CD4-positive, alpha-beta memory T cell (primary cell): ENCODE data around the gene SLX9. TPM values are rescaled to one million over a fixed set of nuclear protein-coding genes. Genes with fewer than 3 reads are reported as not detected.

Experiments
- CTCF ChIA-PET: fragments of 350-600 bp; sonication (Branson Sonifier 250); formaldehyde crosslinking; loops from one replicate; lab custom pipeline; 2021; ENCODE audit warnings: inconsistent platforms; ENCODE audit not compliant: partially characterized antibody; lab: Charles Lee
- POLR2A ChIA-PET: fragments of 350-600 bp; sonication (Branson Sonifier 250); formaldehyde crosslinking; loops from one replicate; lab custom pipeline; 2021; ENCODE audit not compliant: partially characterized antibody; lab: Charles Lee
- DNase-seq, 5 donors: peaks; one replicate each; pipeline versions ENCODE4 v3.0.0 to v3.0.0-alpha.2; 2020 to 2022; ENCODE audit warnings: mixed read lengths in 1 of 5
- H3K27ac ChIP-seq: one replicate; pipeline ENCODE4 v1.7.0; 2013; ENCODE audit warnings: low read depth, low read length
- H3K27me3 ChIP-seq: 2 replicates; pipeline ENCODE4 v1.7.0; 2013; ENCODE audit warnings: mild to moderate bottlenecking, low read length, moderate library complexity; ENCODE audit not compliant: insufficient read depth
- H3K36me3 ChIP-seq: 2 replicates; pipeline ENCODE4 v1.7.0; 2013; ENCODE audit warnings: mild to moderate bottlenecking, low read length, moderate library complexity; ENCODE audit not compliant: insufficient read depth
- H3K4me1 ChIP-seq: 2 replicates; pipeline ENCODE4 v1.7.0; 2013; ENCODE audit warnings: mild to moderate bottlenecking, low read length, moderate library complexity; ENCODE audit not compliant: insufficient read depth
- H3K4me3 ChIP-seq, 2 donors: one replicate each; pipeline ENCODE4 v1.7.0; 2013; ENCODE audit warnings: low read length in 2 of 2, mild to moderate bottlenecking in 1 of 2
- H3K9me3 ChIP-seq, 2 donors: one replicate each; pipeline ENCODE4 v1.7.0; 2013; ENCODE audit warnings: low read length in 2 of 2, control low read depth in 1 of 2; ENCODE audit not compliant: control insufficient read depth in 1 of 2
- H3K27ac Mint-ChIP-seq, 7 donors: one replicate each; pipeline ENCODE4 v1.8.0; 2020 to 2021; ENCODE audit warnings: mixed read lengths in 7 of 7, mild to moderate bottlenecking in 6 of 7, inconsistent platforms in 3 of 7, moderate library complexity in 3 of 7
- H3K27me3 Mint-ChIP-seq, 2 donors: one replicate each; pipeline ENCODE4 v1.8.0; 2020 to 2021; ENCODE audit warnings: mixed read lengths in 2 of 2
- H3K36me3 Mint-ChIP-seq, 2 donors: one replicate each; pipeline ENCODE4 v1.8.0; 2020 to 2021; ENCODE audit warnings: mixed read lengths in 2 of 2, inconsistent platforms in 1 of 2, mild to moderate bottlenecking in 1 of 2
- H3K4me1 Mint-ChIP-seq, 4 donors: one replicate each; pipeline ENCODE4 v1.8.0; 2020 to 2021; ENCODE audit warnings: mixed read lengths in 4 of 4, mild to moderate bottlenecking in 1 of 4
- H3K4me3 Mint-ChIP-seq, 8 donors: one replicate each; pipeline ENCODE4 v1.8.0; 2020 to 2021; ENCODE audit warnings: mixed read lengths in 8 of 8, mild to moderate bottlenecking in 7 of 8, moderate library complexity in 6 of 8, inconsistent platforms in 3 of 8
- H3K9me3 Mint-ChIP-seq, 8 donors: one replicate each; pipeline ENCODE4 v1.8.0; 2020 to 2021; ENCODE audit warnings: mixed read lengths in 8 of 8, mild to moderate bottlenecking in 5 of 8, inconsistent platforms in 3 of 8, moderate library complexity in 1 of 8
- intact Hi-C: fragments of 100-400 bp; cut with micrococcal nuclease; formaldehyde crosslinking; loops from one replicate; pipeline ENCODE4 v1.15.1; 2023
- polyA plus RNA-seq, 2 donors: library from polyadenylated mRNA; unstranded; fragments of 300-500 nt; fragmentation: Illumina TruSeq; gene quantifications; one replicate each; pipeline ENCODE4 v1.2.3, GENCODE V29; 2021
- total RNA-seq, 2 experiments: library from RNA; stranded (reverse); gene quantifications; one replicate each; pipeline ENCODE4 v1.2.3, GENCODE V29; 2021

The SLX9 gene
- total and polyA plus RNA-seq, 4 experiments from 2014 or later = 9.4 to 21.6 (median 15.4) TPM

- Histone ChIP-seq H3K27me3 (no peaks in the 10 kb centered on the region), H3K4me1 (no peaks in the 10 kb centered on the region), H3K27ac (no peak overlapping the region), H3K4me3 (no peak overlapping the region), H3K36me3 (no peaks in the 10 kb centered on the region), H3K9me3 (no peaks in the 10 kb centered on the region)
- no peak overlapping the region for H3K27ac Mint-ChIP-seq
- ChIA-PET POLR2A (no interaction called here), CTCF (no interaction called here)
- no peaks in the 10 kb centered on the region for H3K36me3 Mint-ChIP-seq
- intact Hi-C loops = no loop called here
- H3K27me3 Mint-ChIP-seq = peaks cover 0 to 3% of the 10 kb centered on the region in 2 donors
- no peaks in the 10 kb centered on the region for H3K4me1 Mint-ChIP-seq
- DNase-seq = no peak
- no peak overlapping the region for H3K4me3 Mint-ChIP-seq
- H3K9me3 Mint-ChIP-seq = no peaks in the 10 kb centered on the region
Measured at GRCh38 chr21:44998086-44998620, 58.3 kb downstream of the SLX9 start.

DNA sequence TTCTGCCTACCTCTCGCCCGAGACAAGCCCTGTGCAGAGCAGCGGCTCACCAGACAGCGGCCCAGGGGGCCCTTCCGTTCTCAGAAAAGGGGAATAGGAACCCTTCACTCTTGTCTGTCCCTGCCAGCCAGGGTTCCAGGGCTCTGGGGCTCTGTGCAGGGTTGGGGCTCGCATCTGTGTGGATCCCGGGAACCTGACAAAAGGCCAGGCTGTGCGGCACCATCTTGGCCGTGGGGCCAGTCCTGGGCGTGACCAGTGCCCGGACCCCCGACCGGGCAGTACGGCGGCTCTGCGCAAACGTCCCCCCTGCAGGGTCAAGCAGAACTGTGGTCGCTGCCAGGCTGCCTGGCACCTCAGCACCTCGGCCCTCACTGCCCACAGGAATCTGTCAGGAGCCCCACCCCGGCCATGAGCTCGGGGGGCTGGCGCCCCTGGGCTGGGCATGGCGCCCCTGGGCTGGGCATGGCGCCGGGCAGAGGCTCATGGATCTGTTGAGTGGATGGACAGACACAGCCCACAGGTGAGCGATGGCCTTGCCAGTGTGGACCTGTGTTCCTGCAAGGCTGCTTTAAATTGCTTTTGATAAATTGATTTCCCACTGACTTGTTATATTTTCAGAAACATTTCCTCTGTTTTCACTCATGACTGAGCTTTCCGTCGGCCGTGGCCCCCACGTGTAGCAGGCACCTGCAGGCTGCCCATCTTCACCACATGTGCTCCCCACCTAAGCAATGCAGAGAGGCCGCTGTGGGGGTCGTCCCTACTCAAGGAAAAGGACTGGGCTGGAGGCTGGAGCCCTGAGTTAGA, 59.0 kb downstream of the SLX9 start:
- DNase-seq = no peak
- CTCF ChIA-PET = interaction anchor here (1.4 kb wide), 1 partner anchor 140 kb away, joined by 3 read pairs; no protein-coding TSS in a partner anchor
- Histone ChIP-seq H3K4me1 (no peaks in the 10 kb centered on the region), H3K27me3 (no peaks in the 10 kb centered on the region), H3K9me3 (no peaks in the 10 kb centered on the region), H3K4me3 (no peak overlapping the region), H3K36me3 (no peaks in the 10 kb centered on the region), H3K27ac (no peak overlapping the region)
- intact Hi-C loops = no loop called here
- POLR2A ChIA-PET = no interaction called here
- Mint-ChIP-seq H3K4me1 (no peaks in the 10 kb centered on the region), H3K4me3 (no peak overlapping the region), H3K36me3 (no peaks in the 10 kb centered on the region), H3K27me3 (peaks cover 0 to 3% of the 10 kb centered on the region in 2 donors), H3K9me3 (no peaks in the 10 kb centered on the region), H3K27ac (no peak overlapping the region)

- no peaks in the 10 kb centered on the region for H3K9me3 ChIP-seq
- Mint-ChIP-seq H3K27me3 (peaks cover 0 to 3% of the 10 kb centered on the region in 2 donors), H3K9me3 (no peaks in the 10 kb centered on the region), H3K4me3 (no peak overlapping the region), H3K4me1 (no peaks in the 10 kb centered on the region), H3K27ac (no peak overlapping the region), H3K36me3 (no peaks in the 10 kb centered on the region)
- no peaks in the 10 kb centered on the region for H3K36me3 ChIP-seq
- DNase-seq = no peak
- intact Hi-C loops = no loop called here
- ChIA-PET CTCF (interaction anchor here (1.4 kb wide), 1 partner anchor 139 kb away, joined by 3 read pairs; no protein-coding TSS in a partner anchor), POLR2A (no interaction called here)
- no peaks in the 10 kb centered on the region for H3K4me1 ChIP-seq
- no peaks in the 10 kb centered on the region for H3K27me3 ChIP-seq
- H3K27ac ChIP-seq = no peak overlapping the region
- H3K4me3 ChIP-seq = no peak overlapping the region
Measured at GRCh38 chr21:44999428-44999971, 59.7 kb downstream of the SLX9 start.

DNA sequence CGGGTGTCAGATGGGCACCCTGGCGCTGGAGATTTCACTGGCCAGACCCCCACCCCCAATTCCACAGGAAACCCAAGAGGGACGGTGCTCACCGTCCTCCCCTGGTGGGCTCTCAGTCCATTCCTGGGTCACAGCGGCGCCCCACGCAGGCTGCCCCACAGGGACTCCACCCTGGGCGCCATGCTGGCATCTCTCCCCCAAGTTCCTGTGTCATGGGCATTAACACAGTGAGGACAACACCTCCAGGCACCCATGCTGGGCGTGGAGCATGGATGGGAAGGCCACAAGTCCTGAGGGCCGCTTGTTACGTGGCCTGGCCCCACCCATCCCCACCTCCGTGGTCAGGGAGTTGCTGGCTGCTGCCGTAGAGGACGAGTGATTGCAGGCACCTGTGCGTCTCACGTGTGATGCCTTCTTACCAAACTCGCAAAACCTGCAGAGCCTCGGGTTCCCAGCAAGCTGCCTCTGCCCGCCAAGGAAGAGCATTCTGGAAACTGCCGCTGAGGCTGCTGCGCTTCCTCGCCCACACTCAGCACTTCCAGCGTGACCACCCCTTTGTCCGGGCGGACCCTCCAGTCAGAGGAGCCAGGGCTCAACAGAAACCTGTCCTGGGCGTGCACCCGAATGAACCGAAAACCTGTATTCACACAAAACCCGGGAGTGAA, 60.3 kb downstream of the SLX9 start:
- CTCF ChIA-PET = interaction anchor here (1.4 kb wide), 1 partner anchor 138 kb away, joined by 3 read pairs; no protein-coding TSS in a partner anchor

GRCh38 chr21:45000637-45001133, 60.9 kb downstream of the SLX9 start:
- peaks cover 0 to 1% (median 0%) of the 10 kb centered on the region in 8 donors for H3K9me3 Mint-ChIP-seq
- H3K4me1 Mint-ChIP-seq = no peaks in the 10 kb centered on the region
- intact Hi-C loops = no loop called here
- DNase-seq = no peak
- Histone ChIP-seq H3K27ac (no peak overlapping the region), H3K27me3 (no peaks in the 10 kb centered on the region), H3K9me3 (no peaks in the 10 kb centered on the region), H3K36me3 (no peaks in the 10 kb centered on the region), H3K4me3 (no peak overlapping the region), H3K4me1 (no peaks in the 10 kb centered on the region)
- H3K36me3 Mint-ChIP-seq = no peaks in the 10 kb centered on the region
- CTCF ChIA-PET = no interaction called here
- H3K27ac Mint-ChIP-seq = no peak overlapping the region
- H3K27me3 Mint-ChIP-seq = peaks cover 0 to 3% of the 10 kb centered on the region in 2 donors
- no peak overlapping the region for H3K4me3 Mint-ChIP-seq
- POLR2A ChIA-PET = no interaction called here

More for the DNA sequence above, 60.3 kb downstream of the SLX9 start:
- Mint-ChIP-seq H3K36me3 (no peaks in the 10 kb centered on the region), H3K27me3 (peaks cover 0 to 3% of the 10 kb centered on the region in 2 donors), H3K9me3 (no peaks in the 10 kb centered on the region), H3K4me3 (no peak overlapping the region), H3K4me1 (no peaks in the 10 kb centered on the region), H3K27ac (no peak overlapping the region)
- no peaks in the 10 kb centered on the region for H3K27me3 ChIP-seq
- no peaks in the 10 kb centered on the region for H3K9me3 ChIP-seq
- no peak overlapping the region for H3K27ac ChIP-seq
- no peak for DNase-seq
- no peaks in the 10 kb centered on the region for H3K4me1 ChIP-seq
- intact Hi-C loops = no loop called here
- POLR2A ChIA-PET = no interaction called here
- no peak overlapping the region for H3K4me3 ChIP-seq
- no peaks in the 10 kb centered on the region for H3K36me3 ChIP-seq

- ChIA-PET POLR2A (no interaction called here), CTCF (no interaction called here)
- no peaks in the 10 kb centered on the region for H3K36me3 Mint-ChIP-seq
- H3K27ac Mint-ChIP-seq = no peak overlapping the region
- H3K4me1 ChIP-seq = no peaks in the 10 kb centered on the region
- no peak overlapping the region for H3K27ac ChIP-seq
- peaks cover 0 to 7% (median under 1%) of the 10 kb centered on the region in 8 donors for H3K9me3 Mint-ChIP-seq
- intact Hi-C loops = no loop called here
- no peaks in the 10 kb centered on the region for H3K27me3 ChIP-seq
- no peaks in the 10 kb centered on the region for H3K36me3 ChIP-seq
- DNase-seq = no peak
- no peaks in the 10 kb centered on the region for H3K9me3 ChIP-seq
- H3K4me3 Mint-ChIP-seq = no peak overlapping the region
- H3K4me3 ChIP-seq = no peak overlapping the region
- H3K4me1 Mint-ChIP-seq = no peaks in the 10 kb centered on the region
- H3K27me3 Mint-ChIP-seq = peaks cover 0 to 3% of the 10 kb centered on the region in 2 donors
Measured at GRCh38 chr21:45001134-45002095, 61.6 kb downstream of the SLX9 start.
